ENCODE measurements around the gene TUBB3. TPM values are rescaled to one million over a fixed set of nuclear protein-coding genes. Genes with fewer than 3 reads are reported as not detected.

Gene TUBB3
- total and polyA plus RNA-seq, 2 donors (not counting 1 experiment from before 2014, with no cell fraction given) = 0.34 to 4.4 TPM

DNA sequence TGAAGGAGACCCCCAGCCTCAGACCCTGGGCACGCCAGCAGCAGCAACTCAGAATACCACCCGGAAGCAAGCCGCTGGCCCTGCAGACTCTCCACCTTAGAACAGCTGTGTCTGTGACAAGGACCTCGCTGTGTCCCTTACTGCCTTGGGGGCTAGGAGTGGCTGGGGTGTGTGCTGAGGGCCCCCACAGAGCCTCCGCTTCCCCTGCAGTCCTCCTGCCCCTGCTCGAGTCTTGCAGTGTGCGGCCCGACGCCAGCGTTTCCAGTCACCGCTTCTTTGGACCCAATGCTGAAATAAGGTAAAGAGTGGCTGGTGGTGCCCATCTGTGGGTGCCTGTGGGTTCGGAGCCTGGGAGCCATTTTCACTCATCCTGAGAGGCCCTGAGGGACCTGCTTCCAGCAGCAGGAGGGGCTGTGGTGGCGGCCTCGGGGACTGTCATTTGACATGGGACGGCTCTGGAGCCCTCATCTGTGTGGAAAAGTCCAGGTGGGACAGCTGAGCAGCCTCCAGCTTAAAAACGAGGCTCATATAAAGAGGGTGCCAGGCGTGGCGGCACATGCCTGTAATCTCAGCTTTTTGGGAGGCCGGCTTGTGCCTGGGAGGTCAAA is 19.1 kb upstream of the TUBB3 start:
- Histone ChIP-seq H3K4me1 (ENCODE audit: control insufficient read depth in 2 of 2, insufficient read depth in 2 of 2, low read length in 2 of 2) (no peaks in the 10 kb centered on the region), H3K4me2 (replicated peaks; ENCODE audit: low read depth, low read length, poor library complexity, severe bottlenecking) (no peak overlapping the region), H4K20me1 (ENCODE audit: control insufficient read depth, insufficient read depth, low read length, poor library complexity, severe bottlenecking) (peaks cover 77% of the 10 kb centered on the region), H3K36me3 (replicated peaks in 1 of 2; ENCODE audit: control extremely low read depth in 1 of 2, control insufficient read depth in 1 of 2, extremely low read depth in 1 of 2, insufficient read depth in 2 of 2, low read length in 1 of 2) (peaks cover 0 to 58% of the 10 kb centered on the region in 2 experiments), H3K79me2 (ENCODE audit: control insufficient read depth, insufficient read depth, low read length) (peaks cover 2% of the 10 kb centered on the region), H3K27ac (ENCODE audit: low read length in 2 of 2) (no peak overlapping the region), H3K4me3 (ENCODE audit: control extremely low read depth in 1 of 5, extremely low read depth in 1 of 5, insufficient read depth in 1 of 5, low read depth in 2 of 5, low read length in 4 of 5) (no peak overlapping the region), H3K9ac (ENCODE audit: low read length) (no peak overlapping the region), H2AFZ (ENCODE audit: insufficient read depth, low read depth, low read length, poor library complexity, severe bottlenecking) (no peak overlapping the region), H3K9me3 (ENCODE audit: control extremely low read depth in 1 of 3, control insufficient read depth in 2 of 3, insufficient read depth in 1 of 3, low read length in 2 of 3) (no peaks in the 10 kb centered on the region), H3K27me3 (replicated peaks in 1 of 4; ENCODE audit: control extremely low read depth in 1 of 4, control insufficient read depth in 3 of 4, insufficient read depth in 4 of 4, low read length in 3 of 4) (no peaks in the 10 kb centered on the region)
- ChIA-PET POLR2A (no interaction called here), CTCF (no interaction called here)
- no peaks in the 10 kb centered on the region for H3K27me3 Mint-ChIP-seq
- H3K4me3 Mint-ChIP-seq = no peak overlapping the region
- ATAC-seq (ENCODE audit: low read depth) (no peak), DNase-seq (no peak)
- intact Hi-C loops (cut with micrococcal nuclease) = no loop called here
- H3K27ac Mint-ChIP-seq = no peak overlapping the region
- H3K9me3 Mint-ChIP-seq (ENCODE audit: insufficient read depth) = no peaks in the 10 kb centered on the region
- no peak for TF ChIP-seq EZH2 (IDR thresholded peaks at IDR 0.05; ENCODE audit: borderline replicate concordance, insufficient read depth, low read depth, low read length, poor library complexity, severe bottlenecking)
- TF ChIP-seq, protein P1, sequence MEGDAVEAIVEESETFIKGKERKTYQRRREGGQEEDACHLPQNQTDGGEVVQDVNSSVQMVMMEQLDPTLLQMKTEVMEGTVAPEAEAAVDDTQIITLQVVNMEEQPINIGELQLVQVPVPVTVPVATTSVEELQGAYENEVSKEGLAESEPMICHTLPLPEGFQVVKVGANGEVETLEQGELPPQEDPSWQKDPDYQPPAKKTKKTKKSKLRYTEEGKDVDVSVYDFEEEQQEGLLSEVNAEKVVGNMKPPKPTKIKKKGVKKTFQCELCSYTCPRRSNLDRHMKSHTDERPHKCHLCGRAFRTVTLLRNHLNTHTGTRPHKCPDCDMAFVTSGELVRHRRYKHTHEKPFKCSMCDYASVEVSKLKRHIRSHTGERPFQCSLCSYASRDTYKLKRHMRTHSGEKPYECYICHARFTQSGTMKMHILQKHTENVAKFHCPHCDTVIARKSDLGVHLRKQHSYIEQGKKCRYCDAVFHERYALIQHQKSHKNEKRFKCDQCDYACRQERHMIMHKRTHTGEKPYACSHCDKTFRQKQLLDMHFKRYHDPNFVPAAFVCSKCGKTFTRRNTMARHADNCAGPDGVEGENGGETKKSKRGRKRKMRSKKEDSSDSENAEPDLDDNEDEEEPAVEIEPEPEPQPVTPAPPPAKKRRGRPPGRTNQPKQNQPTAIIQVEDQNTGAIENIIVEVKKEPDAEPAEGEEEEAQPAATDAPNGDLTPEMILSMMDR (IDR thresholded peaks at IDR 0.05) = no peak
- peaks cover 2% of the 10 kb centered on the region for H3K4me1 Mint-ChIP-seq
- 98% methylated on average over 18 of the region's 19 CpGs for WGBS (ENCODE audit: insufficient coverage)

Measured in B cell (primary cell).